Body of pancreas (tissue), 4 donors: ENCODE results near the gene ADGRB3.

Source experiments
- POLR2A ChIP-seq, 3 donors: fragments of 450-650 bp; IDR thresholded peaks; one replicate each; pipeline ENCODE4 v1.6.1; 2016; ENCODE audit warnings: antibody characterized with exemption in 3 of 3, mild to moderate bottlenecking in 2 of 3
- TF ChIP-seq, protein P1 (sequence below), 7 experiments: fragments of 450-650 bp in 4 of 7; fragments of 200-600 bp in 3 of 7; sonication (generic) in 3 of 7; IDR thresholded peaks; one replicate each; pipeline ENCODE4 v1.5.1; 2016 to 2019; ENCODE audit warnings: antibody characterized with exemption in 7 of 7

DNA sequence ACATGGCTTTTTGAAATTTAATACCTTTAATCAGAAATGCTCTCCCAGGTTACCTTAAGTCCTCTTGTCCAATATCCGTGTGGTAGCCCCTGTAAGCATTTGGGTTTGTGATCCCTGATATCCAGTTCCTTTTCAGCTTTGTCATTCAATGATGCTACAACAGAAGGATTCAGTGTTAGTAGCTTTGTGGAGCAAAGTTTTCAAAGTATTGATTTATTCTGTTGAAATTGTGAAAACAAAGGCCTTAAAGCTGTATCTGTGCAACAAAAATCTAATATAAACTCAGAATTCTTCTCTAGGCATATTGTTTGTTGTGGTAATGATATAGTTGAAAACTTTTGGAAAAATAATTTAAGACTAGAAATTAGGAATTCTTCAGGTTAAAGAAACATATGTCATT is 91.9 kb downstream of the ADGRB3 start:
- TF ChIP-seq POLR2A (IDR thresholded peaks at IDR 0.05) = no peak
- TF ChIP-seq, protein P1, sequence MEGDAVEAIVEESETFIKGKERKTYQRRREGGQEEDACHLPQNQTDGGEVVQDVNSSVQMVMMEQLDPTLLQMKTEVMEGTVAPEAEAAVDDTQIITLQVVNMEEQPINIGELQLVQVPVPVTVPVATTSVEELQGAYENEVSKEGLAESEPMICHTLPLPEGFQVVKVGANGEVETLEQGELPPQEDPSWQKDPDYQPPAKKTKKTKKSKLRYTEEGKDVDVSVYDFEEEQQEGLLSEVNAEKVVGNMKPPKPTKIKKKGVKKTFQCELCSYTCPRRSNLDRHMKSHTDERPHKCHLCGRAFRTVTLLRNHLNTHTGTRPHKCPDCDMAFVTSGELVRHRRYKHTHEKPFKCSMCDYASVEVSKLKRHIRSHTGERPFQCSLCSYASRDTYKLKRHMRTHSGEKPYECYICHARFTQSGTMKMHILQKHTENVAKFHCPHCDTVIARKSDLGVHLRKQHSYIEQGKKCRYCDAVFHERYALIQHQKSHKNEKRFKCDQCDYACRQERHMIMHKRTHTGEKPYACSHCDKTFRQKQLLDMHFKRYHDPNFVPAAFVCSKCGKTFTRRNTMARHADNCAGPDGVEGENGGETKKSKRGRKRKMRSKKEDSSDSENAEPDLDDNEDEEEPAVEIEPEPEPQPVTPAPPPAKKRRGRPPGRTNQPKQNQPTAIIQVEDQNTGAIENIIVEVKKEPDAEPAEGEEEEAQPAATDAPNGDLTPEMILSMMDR (IDR thresholded peaks at IDR 0.05) = no peak
